ENCODE data around the gene RASSF3. TPM values are rescaled to one million over a fixed set of nuclear protein-coding genes. Genes with fewer than 3 reads are reported as not detected.

The RASSF3 gene
- total and polyA plus RNA-seq, 12 donors: 21.7 to 75.8 (median 39.5) TPM

DNA sequence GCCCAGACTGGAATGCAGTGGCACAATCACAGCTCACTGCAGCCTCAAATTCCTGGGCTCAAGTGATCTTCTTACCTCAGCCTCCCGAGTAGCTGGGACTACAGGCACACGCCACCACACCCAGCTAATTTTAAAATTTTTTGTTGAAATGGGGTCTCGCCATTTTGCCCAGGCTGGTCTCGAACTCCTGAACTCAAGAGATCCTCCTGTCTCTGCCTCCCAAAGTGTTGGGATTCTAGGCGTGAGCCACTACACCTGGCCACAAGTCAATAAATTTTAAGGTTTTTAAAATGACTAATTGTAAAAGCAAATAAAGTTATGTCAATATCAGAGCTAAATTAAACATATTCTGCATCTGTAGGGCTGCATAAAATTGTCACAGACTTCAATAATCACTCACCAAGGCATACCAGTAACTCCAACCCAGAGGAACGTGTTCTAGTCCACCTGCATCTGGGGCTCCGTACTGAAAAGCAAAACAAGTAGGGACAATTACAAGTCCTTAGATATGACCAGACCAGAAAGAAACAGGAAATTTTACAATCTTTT lies 135.0 kb downstream of the RASSF3 start:
- 74 to 79% (median 78%) methylated on average over 7 of the region's 7 CpGs for WGBS, 4 donors
- peaks cover 43 to 47% of the 10 kb centered on the region in 2 donors for H3K4me1 ChIP-seq (replicated peaks in 1 of 2)

GRCh38 chr12:64745980-64746379 lies 135.7 kb downstream of the RASSF3 start:
- TF ChIP-seq POLR2A (IDR thresholded peaks at IDR 0.05): no peak
- TF ChIP-seq CTCF (IDR thresholded peaks at IDR 0.05): no peak
- H3K27me3 ChIP-seq: no peaks in the 10 kb centered on the region
- H3K4me3 ChIP-seq: no peak overlapping the region
- peak overlapping the region in 4 of 5 donors; percentile 18 to 85 (median 61) for H3K27ac ChIP-seq
- no peak for DNase-seq
- H3K9me3 ChIP-seq (replicated peaks in 1 of 3): no peaks in the 10 kb centered on the region
- intact Hi-C loops (cut with DNase I): no loop called here
- 71 to 84% (median 80%) methylated on average over 2 of the region's 2 CpGs for WGBS, 4 donors
- peaks cover 0 to 62% of the 10 kb centered on the region in 2 donors for H3K36me3 ChIP-seq (replicated peaks in 1 of 2)
- peaks cover 43 to 47% of the 10 kb centered on the region in 2 donors for H3K4me1 ChIP-seq (replicated peaks in 1 of 2)

More for the DNA sequence above, 135.0 kb downstream of the RASSF3 start:
- Histone ChIP-seq H3K36me3 (replicated peaks in 1 of 2) (peaks cover 0 to 60% of the 10 kb centered on the region in 2 donors), H3K9me3 (replicated peaks in 1 of 3) (no peaks in the 10 kb centered on the region), H3K27me3 (no peaks in the 10 kb centered on the region), H3K27ac (peak overlapping the region; percentile 4 to 85 (median 57)), H3K4me3 (no peak overlapping the region)
- peak in 2 of 7 donors; percentile 39 to 43 for DNase-seq
- intact Hi-C loops (cut with DNase I): no loop called here
- TF ChIP-seq POLR2A (IDR thresholded peaks at IDR 0.05) (no peak), CTCF (IDR thresholded peaks at IDR 0.05) (no peak)

- Histone ChIP-seq H3K4me3 (no peak overlapping the region), H3K27ac (peak overlapping the region in 4 of 5 donors; percentile 18 to 85 (median 61)), H3K36me3 (replicated peaks in 1 of 2) (peaks cover 0 to 62% of the 10 kb centered on the region in 2 donors), H3K9me3 (replicated peaks in 1 of 3) (no peaks in the 10 kb centered on the region), H3K4me1 (replicated peaks in 1 of 2) (peaks cover 43 to 47% of the 10 kb centered on the region in 2 donors), H3K27me3 (no peaks in the 10 kb centered on the region)
- DNase-seq: no peak
- WGBS, 4 donors: 39 to 51% (median 45%) methylated on average over 2 of the region's 2 CpGs
- intact Hi-C loops (cut with DNase I): no loop called here
- TF ChIP-seq POLR2A (IDR thresholded peaks at IDR 0.05): no peak
- no peak for TF ChIP-seq CTCF (IDR thresholded peaks at IDR 0.05)
These were observed 136.4 kb downstream of the RASSF3 start for GRCh38 chr12:64746663-64747062.

MicroRNA genes within 50 kb of the gene (microRNA counts, 767-probe panel; counts per million panel counts)
- microRNA hsa-miR-548c-3p (0 counts per million in 2 donors), microRNA hsa-miR-548c-5p (0 counts per million in 2 donors), microRNA hsa-miR-548z (0 to 3,558 counts per million in 2 donors)

Small RNAs within 50 kb of the gene (microRNA-seq; reads per million reads assigned to microRNA genes)
- gene MIR548C (0 reads per million in 3 donors), gene MIR548Z (0 reads per million in 3 donors)

Small RNAs within 50 kb of the gene (small RNA-seq; reads per million reads assigned to genes)
- gene MIR548C (0 reads per million in 2 donors), gene MIR548Z (0 reads per million in 2 donors), gene RF00137 (0 reads per million in 2 donors)

Other genes with a start within 250 kb of the RASSF3 start
- gene C12orf56, start 219.7 kb upstream of the RASSF3 start, total RNA-seq: under 1 TPM in 1 of 9 donors, not detected in 8; 0.11 TPM
- gene C12orf56, start 219.7 kb upstream of the RASSF3 start, polyA plus RNA-seq: under 1 TPM in 1 of 3 donors, not detected in 2; 0.07 TPM
- 10 to 100 TPM; 30.6 to 59.1 (median 45.6) TPM for gene XPOT, start 206.1 kb upstream of the RASSF3 start, total RNA-seq
- 10 to 100 TPM; 12.4 to 59.6 (median 14.7) TPM for gene XPOT, start 206.1 kb upstream of the RASSF3 start, polyA plus RNA-seq
- 10 to 100 TPM; 19.0 to 46.1 (median 27.1) TPM for gene TBK1, start 158.4 kb upstream of the RASSF3 start, total RNA-seq
- gene TBK1, start 158.4 kb upstream of the RASSF3 start, polyA plus RNA-seq: 10 to 100 TPM; 16.0 to 48.3 (median 18.6) TPM
- gene GNS, start 148.9 kb downstream of the RASSF3 start, total RNA-seq: 100 to 1,000 TPM; 388 to 647 (median 570) TPM
- gene GNS, start 148.9 kb downstream of the RASSF3 start, polyA plus RNA-seq: 100 to 1,000 TPM in 1 of 3 donors, 10 to 100 TPM in 2; 44.3 to 591 (median 62.6) TPM
- gene TBC1D30, start 214.2 kb downstream of the RASSF3 start, total RNA-seq: 10 to 100 TPM in 1 of 9 donors, 1 to 10 TPM in 8; 3.0 to 13.3 (median 5.2) TPM
- gene TBC1D30, start 214.2 kb downstream of the RASSF3 start, polyA plus RNA-seq: 1 to 10 TPM; 1.2 to 3.7 (median 1.4) TPM

Measured in adrenal gland (tissue), 12 donors.